HFF-Myc (cell line): Measurements from ENCODE around the gene HSPG2.

ENCODE experiments used
- DNase-seq: peaks from one replicate; pipeline ENCODE4 v3.0.0-alpha.2; 2011; ENCODE audit warnings: low read depth; ENCODE audit errors: extremely low read depth
- H3K4me3 ChIP-seq: replicated peaks from 2 replicates; pipeline ENCODE4 v1.5.1; 2011; ENCODE audit warnings: low read depth, mild to moderate bottlenecking, control low read depth, low read length
- CTCF ChIP-seq: IDR thresholded peaks from 2 replicates; pipeline ENCODE4 v1.5.1; 2012; ENCODE audit warnings: mild to moderate bottlenecking, low read depth, low read length, control low read depth; ENCODE audit errors: missing control alignments

Gene HSPG2

GRCh38 chr1:21942464-21942863 is 5.4 kb upstream of the HSPG2 start:
- no peak for DNase-seq
- H3K4me3 ChIP-seq: no peak overlapping the region
- no peak for TF ChIP-seq CTCF

GRCh38 chr1:21941370-21941769 is 4.3 kb upstream of the HSPG2 start:
- H3K4me3 ChIP-seq: no peak overlapping the region
- no peak for DNase-seq
- no peak for TF ChIP-seq CTCF

GRCh38 chr1:21940492-21940891 is 3.4 kb upstream of the HSPG2 start:
- DNase-seq: no peak
- H3K4me3 ChIP-seq: no peak overlapping the region
- no peak for TF ChIP-seq CTCF

GRCh38 chr1:21939650-21940374 is 2.7 kb upstream of the HSPG2 start:
- DNase-seq: peak; percentile 70
- H3K4me3 ChIP-seq: no peak overlapping the region
- peak; percentile 58 for TF ChIP-seq CTCF

GRCh38 chr1:21938732-21939538 is 1.8 kb upstream of the HSPG2 start:
- no peak for TF ChIP-seq CTCF
- no peak for DNase-seq
- H3K4me3 ChIP-seq: no peak overlapping the region

- H3K4me3 ChIP-seq: peak overlapping the region; percentile 32
- no peak for TF ChIP-seq CTCF
- no peak for DNase-seq
These were observed 437 bp upstream of the HSPG2 start for GRCh38 chr1:21937372-21938121.
